K562 (cell line): ENCODE data around the gene ZDHHC8. TPM values are rescaled to one million over a fixed set of nuclear protein-coding genes. Genes with fewer than 3 reads are reported as not detected.

Experiments
- ARID3A ChIP-seq: IDR thresholded peaks from 2 replicates; pipeline ENCODE4 v1.6.1; 2012; ENCODE audit warnings: low read depth, low read length, improper control_type of control experiment, borderline replicate concordance
- CBX8 ChIP-seq: fragments of 200-600 bp; sonication (generic); IDR thresholded peaks from 2 replicates; pipeline ENCODE4 v1.6.1; 2012; ENCODE audit warnings: borderline replicate concordance, mixed run types, low read depth, mild to moderate bottlenecking, moderate library complexity, mixed read lengths, low read length, control low read depth, inconsistent platforms; ENCODE audit not compliant: poor library complexity, severe bottlenecking; ENCODE audit errors: extremely low read depth
- CEBPB ChIP-seq: fragments of 450-650 bp; IDR thresholded peaks from 2 replicates; pipeline ENCODE4 v1.6.1; 2016; ENCODE audit warnings: missing genetic modification characterization, missing compliant biosample characterization
- DEAF1 ChIP-seq: fragments of 450-650 bp; formaldehyde crosslinking; IDR thresholded peaks from 2 replicates; pipeline ENCODE4 v1.4.0; 2020; ENCODE audit warnings: mild to moderate bottlenecking, moderate library complexity
- E2F1 ChIP-seq: sonication (generic); formaldehyde crosslinking; IDR thresholded peaks from 2 replicates; pipeline ENCODE4 v1.8.1; 2023; ENCODE audit warnings: mild to moderate bottlenecking, missing genetic modification reagents, moderate library complexity
- FIP1L1 ChIP-seq: fragments of 200-400 bp; formaldehyde crosslinking; IDR thresholded peaks from 2 replicates; pipeline ENCODE4 v1.6.1; 2018; ENCODE audit warnings: mild to moderate bottlenecking, low read depth, low read length; ENCODE audit not compliant: poor library complexity, severe bottlenecking
- FOXA3 ChIP-seq, 2 experiments: fragments of 450-650 bp in 1 of 2; sonication (generic) in 1 of 2; formaldehyde crosslinking; IDR thresholded peaks in 1 of 2; conservative IDR thresholded peaks in 1 of 2; 2 replicates each; pipeline versions ENCODE4 v1.4.0 to v1.8.0; 2020 to 2022; ENCODE audit warnings: mild to moderate bottlenecking in 2 of 2, missing genetic modification reagents in 1 of 2
- FOXJ3 ChIP-seq: sonication (generic); formaldehyde crosslinking; IDR thresholded peaks from 2 replicates; pipeline ENCODE4 v1.4.0; 2020; ENCODE audit warnings: mild to moderate bottlenecking, missing genetic modification reagents
- GABPB1 ChIP-seq: sonication (generic); formaldehyde crosslinking; IDR thresholded peaks from 2 replicates; pipeline ENCODE4 v1.8.0; 2022; ENCODE audit warnings: mild to moderate bottlenecking, missing genetic modification reagents
- HLTF ChIP-seq: fragments of 450-650 bp; IDR thresholded peaks from 2 replicates; pipeline ENCODE4 v1.6.1; 2016
- IFI16 ChIP-seq: fragments of 250-450 bp; sonication (Bioruptor Pico); IDR thresholded peaks from 2 replicates; pipeline ENCODE4 v2.1.2; 2022; ENCODE audit warnings: mild to moderate bottlenecking, inconsistent platforms
- NCOR1 ChIP-seq: fragments of 450-650 bp; IDR thresholded peaks from 2 replicates; pipeline ENCODE4 v1.6.1; 2016; ENCODE audit warnings: mild to moderate bottlenecking, moderate library complexity
- NFE2L1 ChIP-seq: fragments of 450-650 bp; IDR thresholded peaks from 2 replicates; pipeline ENCODE4 v1.6.1; 2016; ENCODE audit warnings: missing genetic modification characterization, low read depth, mild to moderate bottlenecking, missing compliant biosample characterization, moderate library complexity, borderline replicate concordance
- PHF21A ChIP-seq: fragments of 450-650 bp; IDR thresholded peaks from 2 replicates; pipeline ENCODE4 v1.6.1; 2017; ENCODE audit warnings: low read depth, borderline replicate concordance
- PRMT5 ChIP-seq: sonication (generic); formaldehyde crosslinking; IDR thresholded peaks from 2 replicates; pipeline ENCODE4 v1.5.0; 2020; ENCODE audit warnings: missing genetic modification reagents
- STAT6 ChIP-seq: sonication (generic); formaldehyde crosslinking; IDR thresholded peaks from 2 replicates; pipeline ENCODE4 v1.8.1; 2023; ENCODE audit warnings: mild to moderate bottlenecking, missing genetic modification reagents
- TCF3 ChIP-seq: sonication (generic); formaldehyde crosslinking; IDR thresholded peaks from 2 replicates; pipeline ENCODE4 v1.4.0; 2020; ENCODE audit warnings: mild to moderate bottlenecking, missing genetic modification reagents
- ZNF232 ChIP-seq: sonication (generic); formaldehyde crosslinking; IDR thresholded peaks from 2 replicates; pipeline ENCODE4 v1.8.0; 2022; ENCODE audit warnings: mild to moderate bottlenecking, missing genetic modification reagents
- ZNF274 ChIP-seq: IDR thresholded peaks from 2 replicates; pipeline ENCODE4 v1.6.1; 2011; ENCODE audit warnings: low read depth, mild to moderate bottlenecking, low read length, moderate library complexity, borderline replicate concordance
- ZZZ3 ChIP-seq: fragments of 450-650 bp; IDR thresholded peaks from 2 replicates; pipeline ENCODE4 v1.6.1; 2016; ENCODE audit warnings: antibody characterized with exemption, mild to moderate bottlenecking, moderate library complexity
- polyA plus RNA-seq, 8 experiments: library from polyadenylated mRNA; depleted of rRNA in 4 of 8; stranded (reverse) in 5 of 8; unstranded in 3 of 8; fragments of >200 nt; fragmentation: Nextera tagmentation in 2 of 8; fragmentation: Illumina TruSeq in 1 of 8; extraction: Ambion mirVana in 2 of 8; extraction: Trizol in 1 of 8; gene quantifications; 2 replicates each; pipeline versions ENCODE4 v1.2.1 to v1.2.3, GENCODE V29; 2011 to 2014; ENCODE audit warnings: inconsistent platforms in 1 of 8, missing spikeins in 1 of 8
- total RNA-seq, 7 experiments: library from RNA; depleted of rRNA in 6 of 7; stranded (reverse); fragments of >200 nt in 6 of 7; fragmentation: Illumina TruSeq in 2 of 7; extraction: Trizol in 2 of 7; gene quantifications; 2 replicates each; pipeline versions ENCODE4 v1.2.1 to v1.2.3, GENCODE V29; 2011 to 2021; ENCODE audit warnings: low replicate concordance in 1 of 7

ZDHHC8 gene
- total and polyA plus RNA-seq, 9 of the 15 experiments (the other 6 are each of a cell fraction or from before 2014, with no cell fraction given) = 0.04 to 109 (median 16.4) TPM

GRCh38 chr22:20128902-20129746 lies 2.5 kb upstream of the ZDHHC8 start (continued):
- TF ChIP-seq CBX8 (no peak), PHF21A (no peak), ZNF274 (no peak), PRMT5 (CRISPR knock-in tag) (peak; percentile 76; the same call in 1 of the 2 replicates), ZNF232 (CRISPR knock-in tag) (no peak), TCF3 (CRISPR knock-in tag) (no peak), STAT6 (CRISPR knock-in tag) (no peak), GABPB1 (CRISPR knock-in tag) (no peak), FIP1L1 (peak; percentile 72), NCOR1 (no peak), NFE2L1 (tag) (no peak), FOXJ3 (CRISPR knock-in tag) (no peak), ARID3A (peak; percentile 53; the same call in 1 of the 2 replicates), FOXA3 (CRISPR knock-in tag; conservative IDR thresholded peaks at IDR 0.05 in 1 of 2, IDR thresholded peaks at IDR 0.05 in 1 of 2) (peak in 1 of 2 experiments; percentile 96; a peak in 2 of 4 replicates), ZZZ3 (no peak), IFI16 (CRISPR knock-in tag) (peak; percentile 70; the same call in 1 of the 2 replicates), DEAF1 (CRISPR knock-in tag) (peak; percentile 99), HLTF (no peak), E2F1 (CRISPR knock-in tag) (peak; percentile 45; the same call in 1 of the 2 replicates), CEBPB (tag) (no peak)
